Thoracic aorta (tissue), 2 donors: ENCODE data around the gene ABHD14A. TPM values are rescaled to one million over a fixed set of nuclear protein-coding genes. Genes with fewer than 3 reads are reported as not detected.

Experiments
- ATAC-seq: fragments of 150-250 bp; one replicate; pipeline ENCODE4 v1.8.0; 2017; ENCODE audit warnings: low read depth; ENCODE audit not compliant: insufficient number of reproducible peaks, low FRiP score
- DNase-seq: peaks from one replicate; pipeline ENCODE4 v3.0.0-alpha.2; 2020; ENCODE audit warnings: low spot score
- H3K27ac ChIP-seq, 2 donors: fragments of 200-600 bp; sonication (generic); 1 replicate in 1 of 2; 2 replicates in 1 of 2; pipeline ENCODE4 v1.5.1; 2016; ENCODE audit warnings: mild to moderate bottlenecking in 2 of 2, moderate library complexity in 2 of 2
- H3K27me3 ChIP-seq: fragments of 200-600 bp; sonication (generic); replicated peaks from 2 replicates; pipeline ENCODE4 v1.6.0; 2016; ENCODE audit warnings: mild to moderate bottlenecking; ENCODE audit not compliant: insufficient read depth
- H3K36me3 ChIP-seq: fragments of 200-600 bp; sonication (generic); one replicate; pipeline ENCODE4 v1.5.1; 2016
- H3K4me1 ChIP-seq, 2 donors: fragments of 200-600 bp; sonication (generic); 1 replicate in 1 of 2; 2 replicates in 1 of 2; pipeline versions ENCODE4 v1.5.1 to v1.6.0; 2016; ENCODE audit warnings: low read depth in 2 of 2, mild to moderate bottlenecking in 1 of 2; ENCODE audit not compliant: control insufficient read depth in 1 of 2
- H3K4me3 ChIP-seq: fragments of 200-600 bp; sonication (generic); 2 replicates; pipeline ENCODE4 v1.5.1; 2016; ENCODE audit warnings: mild to moderate bottlenecking
- H3K9me3 ChIP-seq: fragments of 200-600 bp; sonication (generic); 2 replicates; pipeline ENCODE4 v1.5.1; 2016
- total RNA-seq, 2 donors: library from RNA; depleted of rRNA; stranded (reverse); fragments of >200 nt; gene quantifications; one replicate each; pipeline versions ENCODE4 v1.1.0 to v1.2.3, GENCODE V29; 2016
- TF ChIP-seq, protein P1 (sequence below): fragments of 200-600 bp; sonication (generic); IDR thresholded peaks from one replicate; pipeline ENCODE4 v1.5.1; 2019; ENCODE audit warnings: antibody characterized with exemption

Gene ABHD14A
- total RNA-seq, 2 donors from 2014 or later: 9.7 to 24.0 TPM

DNA sequence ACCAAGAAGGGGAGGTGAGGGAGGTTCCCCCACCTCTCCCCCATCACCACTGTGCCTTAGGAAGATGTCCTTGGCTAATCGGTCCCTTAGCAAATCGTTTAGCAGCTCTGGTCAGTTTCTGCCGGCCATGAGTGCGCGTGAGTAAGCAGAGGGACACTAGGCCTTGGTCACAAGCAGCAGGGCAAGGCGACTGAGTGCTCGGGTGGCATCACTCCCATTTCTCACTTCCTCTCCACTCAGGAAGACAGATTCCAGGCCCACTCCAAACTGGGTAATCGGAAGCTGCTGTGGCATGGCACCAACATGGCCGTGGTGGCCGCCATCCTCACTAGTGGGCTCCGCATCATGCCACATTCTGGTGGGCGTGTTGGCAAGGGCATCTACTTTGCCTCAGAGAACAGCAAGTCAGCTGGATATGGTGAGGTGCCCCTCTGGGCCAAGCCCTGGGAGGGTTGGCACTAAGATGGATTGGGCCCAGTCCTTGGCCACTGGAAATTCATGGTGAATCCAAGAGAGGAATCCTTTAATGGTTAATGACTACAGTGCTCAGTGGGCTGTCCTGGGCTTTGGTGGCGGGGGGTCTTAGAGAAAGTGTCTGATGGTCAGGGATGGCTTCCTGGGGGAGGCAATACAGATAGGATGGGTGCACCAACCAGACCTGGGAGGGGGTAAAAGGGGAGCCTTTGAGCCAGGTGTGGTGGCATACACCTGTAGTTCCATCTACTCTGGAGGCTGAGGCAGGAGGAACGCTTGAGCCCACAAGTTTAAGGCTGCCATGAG, 28.7 kb upstream of the ABHD14A start:
- TF ChIP-seq, protein P1, sequence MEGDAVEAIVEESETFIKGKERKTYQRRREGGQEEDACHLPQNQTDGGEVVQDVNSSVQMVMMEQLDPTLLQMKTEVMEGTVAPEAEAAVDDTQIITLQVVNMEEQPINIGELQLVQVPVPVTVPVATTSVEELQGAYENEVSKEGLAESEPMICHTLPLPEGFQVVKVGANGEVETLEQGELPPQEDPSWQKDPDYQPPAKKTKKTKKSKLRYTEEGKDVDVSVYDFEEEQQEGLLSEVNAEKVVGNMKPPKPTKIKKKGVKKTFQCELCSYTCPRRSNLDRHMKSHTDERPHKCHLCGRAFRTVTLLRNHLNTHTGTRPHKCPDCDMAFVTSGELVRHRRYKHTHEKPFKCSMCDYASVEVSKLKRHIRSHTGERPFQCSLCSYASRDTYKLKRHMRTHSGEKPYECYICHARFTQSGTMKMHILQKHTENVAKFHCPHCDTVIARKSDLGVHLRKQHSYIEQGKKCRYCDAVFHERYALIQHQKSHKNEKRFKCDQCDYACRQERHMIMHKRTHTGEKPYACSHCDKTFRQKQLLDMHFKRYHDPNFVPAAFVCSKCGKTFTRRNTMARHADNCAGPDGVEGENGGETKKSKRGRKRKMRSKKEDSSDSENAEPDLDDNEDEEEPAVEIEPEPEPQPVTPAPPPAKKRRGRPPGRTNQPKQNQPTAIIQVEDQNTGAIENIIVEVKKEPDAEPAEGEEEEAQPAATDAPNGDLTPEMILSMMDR: no peak
- H3K4me1 ChIP-seq: peaks cover 7 to 17% of the 10 kb centered on the region in 2 donors
- no peaks in the 10 kb centered on the region for H3K36me3 ChIP-seq
- H3K27me3 ChIP-seq: no peaks in the 10 kb centered on the region
- H3K4me3 ChIP-seq: no peak overlapping the region
- DNase-seq: no peak
- no peak for ATAC-seq
- no peak overlapping the region for H3K27ac ChIP-seq
- H3K9me3 ChIP-seq: no peaks in the 10 kb centered on the region

- Histone ChIP-seq H3K27me3 (no peaks in the 10 kb centered on the region), H3K36me3 (no peaks in the 10 kb centered on the region), H3K4me3 (no peak overlapping the region), H3K9me3 (no peaks in the 10 kb centered on the region), H3K4me1 (peaks cover 7 to 13% of the 10 kb centered on the region in 2 donors), H3K27ac (no peak overlapping the region)
- TF ChIP-seq, protein P1: no peak
- DNase-seq (no peak), ATAC-seq (no peak)
Measured at GRCh38 chr3:51946796-51947195, 28.1 kb upstream of the ABHD14A start.

- Histone ChIP-seq H3K27me3 (no peaks in the 10 kb centered on the region), H3K4me3 (no peak overlapping the region), H3K4me1 (peaks cover 7 to 11% of the 10 kb centered on the region in 2 donors), H3K9me3 (no peaks in the 10 kb centered on the region), H3K36me3 (no peaks in the 10 kb centered on the region), H3K27ac (no peak overlapping the region)
- ATAC-seq: no peak
- TF ChIP-seq, protein P1: no peak
- no peak for DNase-seq
Measured at GRCh38 chr3:51947215-51947900, 27.5 kb upstream of the ABHD14A start.

DNA sequence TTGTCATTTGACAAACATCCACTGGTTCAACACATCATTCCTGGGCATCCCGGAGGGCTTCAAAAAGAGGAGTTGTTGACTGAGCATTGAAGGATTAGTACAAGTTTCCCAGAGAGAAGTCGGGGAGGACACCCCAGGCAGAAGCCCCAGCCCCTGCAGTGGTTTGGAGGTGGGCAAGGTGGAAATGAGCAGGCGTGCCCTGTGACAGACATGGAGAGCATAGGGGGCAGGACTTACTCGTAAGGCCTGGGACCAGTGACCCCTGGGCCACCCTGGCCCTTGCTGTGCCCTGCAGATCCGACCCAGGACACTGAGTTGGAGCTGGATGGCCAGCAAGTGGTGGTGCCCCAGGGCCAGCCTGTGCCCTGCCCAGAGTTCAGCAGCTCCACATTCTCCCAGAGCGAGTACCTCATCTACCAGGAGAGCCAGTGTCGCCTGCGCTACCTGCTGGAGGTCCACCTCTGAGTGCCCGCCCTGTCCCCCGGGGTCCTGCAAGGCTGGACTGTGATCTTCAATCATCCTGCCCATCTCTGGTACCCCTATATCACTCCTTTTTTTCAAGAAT, 26.8 kb upstream of the ABHD14A start:
- TF ChIP-seq, protein P1: no peak
- H3K27ac ChIP-seq: no peak overlapping the region
- DNase-seq: no peak
- ATAC-seq: no peak
- no peaks in the 10 kb centered on the region for H3K27me3 ChIP-seq
- no peaks in the 10 kb centered on the region for H3K36me3 ChIP-seq
- H3K9me3 ChIP-seq: no peaks in the 10 kb centered on the region
- peaks cover 0 to 4% of the 10 kb centered on the region in 2 donors for H3K4me1 ChIP-seq
- no peak overlapping the region for H3K4me3 ChIP-seq

DNA sequence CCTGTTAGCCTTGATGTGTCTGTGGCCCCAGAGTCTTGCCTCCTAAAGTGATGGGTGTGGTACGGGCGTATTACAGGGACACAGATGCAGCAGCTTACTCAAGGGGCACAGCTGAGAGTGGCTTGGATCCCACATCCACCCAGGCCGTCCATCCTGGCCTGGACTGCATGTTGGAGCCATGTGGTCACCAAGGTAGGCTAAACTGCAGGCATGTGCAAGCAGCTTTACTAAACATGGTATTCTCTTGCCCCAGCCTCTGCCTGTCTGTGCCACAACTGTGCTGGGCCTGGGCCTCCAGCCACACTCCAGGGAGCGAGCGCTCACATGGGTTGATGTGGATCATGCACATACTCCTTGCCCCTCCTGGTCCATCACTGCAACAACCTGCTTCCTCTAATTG, 25.7 kb upstream of the ABHD14A start:
- Histone ChIP-seq H3K4me3 (no peak overlapping the region), H3K36me3 (no peaks in the 10 kb centered on the region), H3K27ac (no peak overlapping the region), H3K27me3 (no peaks in the 10 kb centered on the region), H3K9me3 (no peaks in the 10 kb centered on the region), H3K4me1 (no peaks in the 10 kb centered on the region)
- DNase-seq (no peak), ATAC-seq (no peak)
- TF ChIP-seq, protein P1: no peak
